ENCODE data around the gene BCAM.

The BCAM gene

DNA sequence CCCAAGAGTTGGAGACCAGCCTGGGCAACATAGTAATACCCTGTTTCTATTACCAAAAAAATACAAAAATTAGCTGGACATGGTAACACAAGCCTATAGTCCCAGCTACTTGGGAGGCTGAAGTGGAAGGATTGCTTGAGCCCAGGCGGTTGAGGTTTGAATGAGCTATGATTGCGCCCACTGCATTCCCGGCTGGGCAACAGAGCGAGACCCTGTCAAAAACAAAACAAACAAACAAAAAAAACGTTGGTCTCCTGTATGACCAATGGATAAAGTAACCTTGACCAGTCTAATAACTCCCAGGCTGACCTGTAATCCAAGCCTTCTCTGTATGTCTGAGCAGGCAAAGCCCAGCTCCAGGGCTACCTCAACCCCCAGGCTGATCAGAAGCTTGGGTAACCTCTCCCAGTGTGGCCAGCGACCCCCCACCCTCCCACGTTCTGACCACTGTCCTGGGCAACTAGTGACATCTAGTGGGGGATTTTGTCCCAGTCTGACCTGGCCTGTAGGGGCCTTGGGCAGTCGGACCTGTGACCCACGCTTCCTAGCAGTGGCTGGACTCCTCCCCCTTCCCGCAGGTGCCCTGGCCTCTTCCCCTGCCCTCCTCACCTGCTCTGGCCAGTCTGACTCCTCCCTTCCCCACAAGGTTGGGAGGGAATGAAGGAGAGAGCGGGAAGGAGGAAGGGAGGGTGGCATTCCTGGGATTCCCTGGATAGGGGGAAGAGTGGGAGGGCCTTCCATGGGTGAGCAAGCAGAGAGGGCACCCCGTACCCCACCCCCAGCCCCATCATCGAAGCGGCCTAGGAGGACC, 1.0 kb upstream of the BCAM start:
- in situ Hi-C loops (cut with HindIII; ENCODE audit: low pct_ligation_motif_present, low sequenced_read_pairs) = no loop called here
- no peaks in the 10 kb centered on the region for H3K36me3 ChIP-seq (replicated peaks)
- TF ChIP-seq, protein P1, sequence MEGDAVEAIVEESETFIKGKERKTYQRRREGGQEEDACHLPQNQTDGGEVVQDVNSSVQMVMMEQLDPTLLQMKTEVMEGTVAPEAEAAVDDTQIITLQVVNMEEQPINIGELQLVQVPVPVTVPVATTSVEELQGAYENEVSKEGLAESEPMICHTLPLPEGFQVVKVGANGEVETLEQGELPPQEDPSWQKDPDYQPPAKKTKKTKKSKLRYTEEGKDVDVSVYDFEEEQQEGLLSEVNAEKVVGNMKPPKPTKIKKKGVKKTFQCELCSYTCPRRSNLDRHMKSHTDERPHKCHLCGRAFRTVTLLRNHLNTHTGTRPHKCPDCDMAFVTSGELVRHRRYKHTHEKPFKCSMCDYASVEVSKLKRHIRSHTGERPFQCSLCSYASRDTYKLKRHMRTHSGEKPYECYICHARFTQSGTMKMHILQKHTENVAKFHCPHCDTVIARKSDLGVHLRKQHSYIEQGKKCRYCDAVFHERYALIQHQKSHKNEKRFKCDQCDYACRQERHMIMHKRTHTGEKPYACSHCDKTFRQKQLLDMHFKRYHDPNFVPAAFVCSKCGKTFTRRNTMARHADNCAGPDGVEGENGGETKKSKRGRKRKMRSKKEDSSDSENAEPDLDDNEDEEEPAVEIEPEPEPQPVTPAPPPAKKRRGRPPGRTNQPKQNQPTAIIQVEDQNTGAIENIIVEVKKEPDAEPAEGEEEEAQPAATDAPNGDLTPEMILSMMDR (IDR thresholded peaks at IDR 0.05; ENCODE audit: low read depth, low read length, missing control alignments) = peak; percentile 67
- DNase-seq = peak; percentile 2
- no peak overlapping the region for H3K27ac ChIP-seq
- H3K27me3 ChIP-seq (replicated peaks) = no peaks in the 10 kb centered on the region
- no peak overlapping the region for H3K4me3 ChIP-seq (ENCODE audit: low read depth, low read length)

DNA sequence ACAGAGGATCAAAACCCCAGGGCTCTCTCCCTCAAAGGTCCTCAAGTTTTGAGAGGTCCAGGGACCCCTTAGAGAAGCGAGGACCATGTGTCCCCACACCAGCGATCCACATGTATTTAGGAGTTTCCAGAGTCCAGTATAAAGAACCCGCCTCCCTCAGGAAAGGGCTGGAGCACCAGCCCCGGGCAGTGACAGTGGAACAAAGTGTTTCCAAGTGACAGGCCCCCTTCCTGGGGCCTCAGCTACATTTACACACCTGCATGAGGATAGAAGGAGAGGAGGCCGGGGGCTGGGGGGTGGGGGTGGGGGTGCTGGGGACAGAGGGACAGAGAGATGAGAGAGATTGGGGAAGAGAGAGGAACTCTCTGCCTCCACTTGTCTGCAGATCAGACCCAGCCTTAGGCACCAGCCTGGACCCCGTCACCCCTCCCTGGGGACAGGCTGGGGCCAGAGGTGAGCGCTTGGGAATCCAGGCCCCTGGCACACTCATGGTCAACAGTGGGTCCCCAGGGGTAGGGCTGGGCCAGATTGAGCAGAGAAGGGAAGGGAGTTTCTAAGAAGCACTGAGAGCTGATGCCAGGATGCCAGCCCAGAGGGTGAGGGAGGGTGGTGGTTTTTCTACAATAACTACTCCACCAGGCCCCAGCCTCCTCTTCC, 802 bp downstream of the BCAM start:
- H3K27me3 ChIP-seq (replicated peaks) = no peaks in the 10 kb centered on the region
- H3K4me3 ChIP-seq (ENCODE audit: low read depth, low read length) = peak overlapping the region; percentile 51
- in situ Hi-C loops (cut with HindIII; ENCODE audit: low pct_ligation_motif_present, low sequenced_read_pairs) = no loop called here
- no peak for DNase-seq
- no peak overlapping the region for H3K27ac ChIP-seq
- TF ChIP-seq, protein P1 (IDR thresholded peaks at IDR 0.05; ENCODE audit: low read depth, low read length, missing control alignments) = no peak
- H3K36me3 ChIP-seq (replicated peaks) = no peaks in the 10 kb centered on the region

DNA sequence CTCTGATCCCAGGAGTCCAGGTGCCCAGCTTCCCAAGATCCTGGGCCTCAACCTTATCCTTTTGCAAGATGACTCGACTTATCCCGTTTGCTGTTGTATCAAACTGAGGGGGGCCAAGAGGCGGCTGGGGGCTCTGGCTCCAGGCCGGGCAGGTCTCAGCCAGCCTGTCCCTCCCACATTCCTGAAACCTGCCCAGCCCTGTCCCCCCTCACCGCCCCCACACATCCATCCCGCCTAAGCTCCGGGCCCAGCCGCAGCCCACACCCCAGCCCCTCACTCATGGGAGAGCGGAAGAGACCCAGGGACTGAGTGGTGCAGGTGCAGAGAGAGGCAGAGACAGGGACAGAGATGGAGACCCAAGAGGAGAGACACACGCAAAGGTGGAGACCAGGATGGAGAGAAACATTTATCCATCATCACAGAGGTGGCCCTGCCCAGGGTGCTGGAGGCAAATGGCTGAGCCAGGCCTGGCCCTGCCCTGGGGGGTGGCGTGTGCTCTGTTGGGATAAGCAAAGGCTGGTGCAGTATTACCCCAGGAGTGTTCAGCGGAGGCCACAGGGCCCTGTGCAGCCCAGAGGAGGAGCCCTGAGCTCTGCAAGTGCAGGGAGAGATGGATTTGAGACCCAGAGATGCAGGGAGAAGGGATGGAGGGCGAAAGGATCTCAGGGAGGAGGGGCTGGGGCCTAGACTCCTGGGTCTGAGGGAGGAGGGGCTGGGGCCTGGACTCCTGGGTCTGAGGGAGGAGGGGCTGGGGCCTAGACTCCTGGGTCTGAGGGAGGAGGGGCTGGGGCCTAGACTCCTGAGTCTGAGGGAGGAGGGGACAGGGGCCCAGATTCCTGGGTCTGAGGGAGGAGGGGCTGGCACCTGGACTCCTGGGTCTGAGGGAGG, 1.6 kb downstream of the BCAM start:
- TF ChIP-seq, protein P1 (IDR thresholded peaks at IDR 0.05; ENCODE audit: low read depth, low read length, missing control alignments) = no peak
- no peak overlapping the region for H3K4me3 ChIP-seq (ENCODE audit: low read depth, low read length)
- H3K27me3 ChIP-seq (replicated peaks) = no peaks in the 10 kb centered on the region
- H3K27ac ChIP-seq = no peak overlapping the region
- DNase-seq = no peak
- in situ Hi-C loops (cut with HindIII; ENCODE audit: low pct_ligation_motif_present, low sequenced_read_pairs) = no loop called here
- no peaks in the 10 kb centered on the region for H3K36me3 ChIP-seq (replicated peaks)

DNA sequence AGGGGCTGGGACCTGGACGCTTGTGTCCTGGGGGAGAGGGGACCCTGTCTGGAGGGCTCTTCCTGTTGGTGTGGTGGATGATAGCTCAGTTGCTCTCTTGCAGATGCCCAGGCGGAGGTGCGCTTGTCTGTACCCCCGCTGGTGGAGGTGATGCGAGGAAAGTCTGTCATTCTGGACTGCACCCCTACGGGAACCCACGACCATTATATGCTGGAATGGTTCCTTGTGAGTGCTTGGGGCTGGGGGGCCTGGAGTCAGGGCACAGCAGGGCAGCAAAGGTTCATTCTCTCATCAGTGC, 2.2 kb downstream of the BCAM start:
- TF ChIP-seq, protein P1 (IDR thresholded peaks at IDR 0.05; ENCODE audit: low read depth, low read length, missing control alignments) = no peak
- H3K27me3 ChIP-seq (replicated peaks) = no peaks in the 10 kb centered on the region
- H3K27ac ChIP-seq = no peak overlapping the region
- no peak for DNase-seq
- no peak overlapping the region for H3K4me3 ChIP-seq (ENCODE audit: low read depth, low read length)
- H3K36me3 ChIP-seq (replicated peaks) = no peaks in the 10 kb centered on the region
- in situ Hi-C loops (cut with HindIII; ENCODE audit: low pct_ligation_motif_present, low sequenced_read_pairs) = no loop called here

DNA sequence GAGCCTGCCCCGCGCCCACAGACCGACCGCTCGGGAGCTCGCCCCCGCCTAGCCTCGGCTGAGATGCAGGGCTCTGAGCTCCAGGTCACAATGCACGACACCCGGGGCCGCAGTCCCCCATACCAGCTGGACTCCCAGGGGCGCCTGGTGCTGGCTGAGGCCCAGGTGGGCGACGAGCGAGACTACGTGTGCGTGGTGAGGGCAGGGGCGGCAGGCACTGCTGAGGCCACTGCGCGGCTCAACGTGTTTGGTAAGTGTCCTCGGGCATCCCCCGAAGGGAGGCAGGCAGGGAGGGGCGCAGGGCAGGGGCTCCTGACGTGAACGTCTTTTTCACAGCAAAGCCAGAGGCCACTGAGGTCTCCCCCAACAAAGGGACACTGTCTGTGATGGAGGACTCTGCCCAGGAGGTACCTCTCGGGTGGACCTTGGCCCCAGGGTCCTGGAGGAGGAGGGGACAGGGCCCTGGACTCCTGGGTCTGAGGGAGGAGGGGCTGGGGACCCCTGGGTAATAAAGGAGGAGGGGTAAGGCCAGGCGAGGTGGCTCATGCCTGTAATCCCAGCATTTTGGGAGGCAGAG, 3.3 kb downstream of the BCAM start:
- H3K36me3 ChIP-seq (replicated peaks) = no peaks in the 10 kb centered on the region
- H3K27me3 ChIP-seq (replicated peaks) = no peaks in the 10 kb centered on the region
- in situ Hi-C loops (cut with HindIII; ENCODE audit: low pct_ligation_motif_present, low sequenced_read_pairs) = no loop called here
- TF ChIP-seq, protein P1 (IDR thresholded peaks at IDR 0.05; ENCODE audit: low read depth, low read length, missing control alignments) = no peak
- no peak overlapping the region for H3K4me3 ChIP-seq (ENCODE audit: low read depth, low read length)
- no peak for DNase-seq
- no peak overlapping the region for H3K27ac ChIP-seq
